ENCODE measurements around the gene SLC30A10. TPM values are rescaled to one million over a fixed set of nuclear protein-coding genes. Genes with fewer than 3 reads are reported as not detected.
"Not testable (repeated sequence)": the region's sequence is repeated elsewhere in the genome, so short reads cannot be mapped to it uniquely, and the experiment has no call there.

Gene SLC30A10
- total RNA-seq, 2 donors from 2014 or later: not detected

DNA sequence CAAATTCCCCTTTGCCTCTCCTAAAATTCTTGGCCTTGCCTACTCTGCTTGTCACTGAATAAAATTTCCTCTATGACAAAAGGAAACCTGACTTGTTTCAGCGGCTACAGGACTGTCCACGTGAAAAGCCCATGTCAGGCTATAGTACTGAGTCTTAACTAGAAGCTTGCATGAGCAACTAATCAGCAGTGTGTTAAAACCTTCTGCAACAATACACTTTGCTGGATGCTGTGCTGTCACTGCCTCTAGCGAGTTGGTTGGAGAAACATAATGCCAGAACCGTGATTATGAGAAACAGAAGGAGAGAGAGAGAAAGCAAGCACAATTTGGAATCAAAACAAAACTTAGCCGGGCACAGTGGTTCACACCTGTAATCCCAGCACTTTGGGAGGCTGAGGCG lies 25.7 kb upstream of the SLC30A10 start:
- Histone ChIP-seq H3K4me1 (no peaks in the 10 kb centered on the region), H3K27ac (no peak overlapping the region), H3K9me3 (no peaks in the 10 kb centered on the region), H3K4me3 (no peak overlapping the region), H3K27me3 (no peaks in the 10 kb centered on the region), H3K36me3 (no peaks in the 10 kb centered on the region)
- DNase-seq (ENCODE audit: low spot score): no peak
- TF ChIP-seq, protein P1, sequence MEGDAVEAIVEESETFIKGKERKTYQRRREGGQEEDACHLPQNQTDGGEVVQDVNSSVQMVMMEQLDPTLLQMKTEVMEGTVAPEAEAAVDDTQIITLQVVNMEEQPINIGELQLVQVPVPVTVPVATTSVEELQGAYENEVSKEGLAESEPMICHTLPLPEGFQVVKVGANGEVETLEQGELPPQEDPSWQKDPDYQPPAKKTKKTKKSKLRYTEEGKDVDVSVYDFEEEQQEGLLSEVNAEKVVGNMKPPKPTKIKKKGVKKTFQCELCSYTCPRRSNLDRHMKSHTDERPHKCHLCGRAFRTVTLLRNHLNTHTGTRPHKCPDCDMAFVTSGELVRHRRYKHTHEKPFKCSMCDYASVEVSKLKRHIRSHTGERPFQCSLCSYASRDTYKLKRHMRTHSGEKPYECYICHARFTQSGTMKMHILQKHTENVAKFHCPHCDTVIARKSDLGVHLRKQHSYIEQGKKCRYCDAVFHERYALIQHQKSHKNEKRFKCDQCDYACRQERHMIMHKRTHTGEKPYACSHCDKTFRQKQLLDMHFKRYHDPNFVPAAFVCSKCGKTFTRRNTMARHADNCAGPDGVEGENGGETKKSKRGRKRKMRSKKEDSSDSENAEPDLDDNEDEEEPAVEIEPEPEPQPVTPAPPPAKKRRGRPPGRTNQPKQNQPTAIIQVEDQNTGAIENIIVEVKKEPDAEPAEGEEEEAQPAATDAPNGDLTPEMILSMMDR (IDR thresholded peaks at IDR 0.05): no peak

DNA sequence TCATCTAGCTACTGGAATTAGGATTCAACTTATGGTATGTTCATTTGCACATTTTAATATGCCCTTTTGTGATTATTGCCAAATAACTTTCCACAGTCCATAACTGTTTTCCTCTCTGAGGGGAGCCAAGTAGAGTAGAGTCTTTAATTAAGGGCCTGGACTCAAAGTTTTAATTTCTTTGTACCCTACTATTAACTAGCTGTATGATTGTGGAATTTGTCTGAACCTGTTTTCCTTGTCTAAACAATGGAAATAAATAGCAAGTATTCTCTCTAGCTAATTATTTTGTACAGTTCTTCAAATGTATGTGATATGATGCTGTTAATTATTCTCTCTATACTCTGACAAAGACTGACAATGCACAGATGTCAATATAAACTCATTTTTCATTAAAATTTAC lies 24.0 kb upstream of the SLC30A10 start:
- Histone ChIP-seq H3K27ac (no peak overlapping the region), H3K36me3 (no peaks in the 10 kb centered on the region), H3K9me3 (no peaks in the 10 kb centered on the region), H3K4me3 (no peak overlapping the region), H3K4me1 (no peaks in the 10 kb centered on the region), H3K27me3 (no peaks in the 10 kb centered on the region)
- TF ChIP-seq, protein P1 (IDR thresholded peaks at IDR 0.05): no peak
- DNase-seq (ENCODE audit: low spot score): no peak

GRCh38 chr1:219949227-219949626 lies 20.9 kb upstream of the SLC30A10 start:
- H3K27ac ChIP-seq; H3K4me3 ChIP-seq; H3K9me3 ChIP-seq; H3K36me3 ChIP-seq; H3K27me3 ChIP-seq; H3K4me1 ChIP-seq; DNase-seq (ENCODE audit: low spot score): not testable (repeated sequence)

GRCh38 chr1:219948766-219949165 lies 20.4 kb upstream of the SLC30A10 start:
- not testable (repeated sequence) for H3K36me3 ChIP-seq; H3K9me3 ChIP-seq; H3K27me3 ChIP-seq; DNase-seq (ENCODE audit: low spot score); H3K27ac ChIP-seq; H3K4me3 ChIP-seq; H3K4me1 ChIP-seq

DNA sequence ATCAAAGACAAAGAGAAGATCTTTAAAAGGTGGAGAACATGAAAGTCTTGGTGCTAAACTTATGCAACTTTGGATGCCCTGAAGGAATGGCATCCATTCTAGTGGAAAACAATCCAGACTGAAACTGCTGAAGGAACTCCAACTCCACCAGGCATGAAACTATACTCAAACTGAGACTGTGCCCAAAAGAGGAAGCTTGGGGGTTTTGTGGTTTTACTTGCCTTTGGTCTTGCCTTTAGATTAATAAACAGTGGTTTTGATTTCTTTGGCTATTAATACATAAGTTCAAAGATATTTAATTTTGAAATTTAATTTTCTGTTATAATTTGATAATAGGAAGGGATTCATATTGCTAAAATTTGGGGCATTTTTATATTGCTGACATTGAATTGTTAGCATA lies 17.4 kb upstream of the SLC30A10 start:
- DNase-seq (ENCODE audit: low spot score): no peak
- H3K4me3 ChIP-seq: no peak overlapping the region

GRCh38 chr1:219941179-219942118 lies 13.1 kb upstream of the SLC30A10 start:
- DNase-seq (ENCODE audit: low spot score): no peak
- TF ChIP-seq, protein P1 (IDR thresholded peaks at IDR 0.05): no peak
- Histone ChIP-seq H3K27me3 (no peaks in the 10 kb centered on the region), H3K36me3 (no peaks in the 10 kb centered on the region), H3K4me3 (no peak overlapping the region), H3K4me1 (no peaks in the 10 kb centered on the region), H3K27ac (no peak overlapping the region), H3K9me3 (no peaks in the 10 kb centered on the region)

More for the DNA sequence above, 17.4 kb upstream of the SLC30A10 start:
- no peaks in the 10 kb centered on the region for H3K36me3 ChIP-seq
- H3K27ac ChIP-seq: no peak overlapping the region
- H3K27me3 ChIP-seq: no peaks in the 10 kb centered on the region
- H3K4me1 ChIP-seq: no peaks in the 10 kb centered on the region
- H3K9me3 ChIP-seq: no peaks in the 10 kb centered on the region
- TF ChIP-seq, protein P1 (IDR thresholded peaks at IDR 0.05): no peak

- Histone ChIP-seq H3K9me3 (no peaks in the 10 kb centered on the region), H3K27me3 (no peaks in the 10 kb centered on the region), H3K27ac (no peak overlapping the region), H3K36me3 (no peaks in the 10 kb centered on the region), H3K4me3 (no peak overlapping the region), H3K4me1 (no peaks in the 10 kb centered on the region)
- DNase-seq (ENCODE audit: low spot score): no peak
- TF ChIP-seq, protein P1 (IDR thresholded peaks at IDR 0.05): no peak
Observed at GRCh38 chr1:219940707-219941106, 12.3 kb upstream of the SLC30A10 start.
